ENCODE measurements around the gene SNRNP48. TPM values are rescaled to one million over a fixed set of nuclear protein-coding genes. Genes with fewer than 3 reads are reported as not detected.

The SNRNP48 gene
- total RNA-seq, 1 experiment from 2014 or later, result 7.7 TPM

- H2AFZ ChIP-seq (ENCODE audit: low read length), result no peak overlapping the region
- no TSS peak for BruUV-seq (replicated peaks)
- DNase-seq (no peak), ATAC-seq (no peak)
- no peak for TF ChIP-seq EZH2phosphoT487 (IDR thresholded peaks at IDR 0.05; ENCODE audit: borderline replicate concordance, low read length)
- no peak for TF ChIP-seq EZH2 (IDR thresholded peaks at IDR 0.05; ENCODE audit: low read length, unreplicated experiment)
- no peak for TF ChIP-seq CTCF (conservative IDR thresholded peaks at IDR 0.05; ENCODE audit: low read depth, low read length)
- H3K9me2 ChIP-seq (replicated peaks; ENCODE audit: low read length), result no peaks in the 10 kb centered on the region
- no peak overlapping the region for H3K27ac ChIP-seq (ENCODE audit: low read length)
- peaks cover 73% of the 10 kb centered on the region for H3K36me3 ChIP-seq (ENCODE audit: low read depth, low read length)
- no peak overlapping the region for H3K4me2 ChIP-seq (ENCODE audit: low read length)
- no peaks in the 10 kb centered on the region for H3K9me3 ChIP-seq (ENCODE audit: low read length)
- H3K9ac ChIP-seq (ENCODE audit: low read length), result no peak overlapping the region
- no peaks in the 10 kb centered on the region for H3K27me3 ChIP-seq (ENCODE audit: low read length)
- H3K4me3 ChIP-seq (ENCODE audit: low read length), result no peak overlapping the region
- H4K20me1 ChIP-seq (ENCODE audit: low read length), result no peaks in the 10 kb centered on the region
- no peaks in the 10 kb centered on the region for H3F3A ChIP-seq (ENCODE audit: low read length, unreplicated experiment)
- intact Hi-C loops (cut with micrococcal nuclease), result no loop called here
- POLR2A ChIA-PET (ENCODE audit: unreplicated experiment), result no interaction called here
- CTCF ChIA-PET, result no interaction called here
- no peaks in the 10 kb centered on the region for H3K4me1 ChIP-seq (ENCODE audit: insufficient read depth, low read length)
- H3K79me2 ChIP-seq (ENCODE audit: low read length), result no peaks in the 10 kb centered on the region
Measured at GRCh38 chr6:7580927-7581618, 8.9 kb upstream of the SNRNP48 start.

GRCh38 chr6:7585287-7585930, 4.6 kb upstream of the SNRNP48 start:
- Histone ChIP-seq H2AFZ (ENCODE audit: low read length) (no peak overlapping the region), H3K4me1 (ENCODE audit: insufficient read depth, low read length) (peaks cover 7% of the 10 kb centered on the region), H3K27ac (ENCODE audit: low read length) (no peak overlapping the region), H3K36me3 (ENCODE audit: low read depth, low read length) (peaks cover 34% of the 10 kb centered on the region), H3F3A (ENCODE audit: low read length, unreplicated experiment) (no peaks in the 10 kb centered on the region), H3K79me2 (ENCODE audit: low read length) (peaks cover 5% of the 10 kb centered on the region), H3K9me2 (replicated peaks; ENCODE audit: low read length) (no peaks in the 10 kb centered on the region), H3K4me2 (ENCODE audit: low read length) (no peak overlapping the region), H3K9ac (ENCODE audit: low read length) (no peak overlapping the region), H3K4me3 (ENCODE audit: low read length) (no peak overlapping the region), H3K9me3 (ENCODE audit: low read length) (no peaks in the 10 kb centered on the region), H4K20me1 (ENCODE audit: low read length) (no peaks in the 10 kb centered on the region), H3K27me3 (ENCODE audit: low read length) (no peaks in the 10 kb centered on the region)
- ATAC-seq (no peak), DNase-seq (no peak)
- BruUV-seq (replicated peaks), result no TSS peak
- ChIA-PET CTCF (no interaction called here), POLR2A (ENCODE audit: unreplicated experiment) (no interaction called here)
- intact Hi-C loops (cut with micrococcal nuclease), result no loop called here
- TF ChIP-seq CTCF (conservative IDR thresholded peaks at IDR 0.05; ENCODE audit: low read depth, low read length) (no peak), EZH2 (IDR thresholded peaks at IDR 0.05; ENCODE audit: low read length, unreplicated experiment) (no peak), EZH2phosphoT487 (IDR thresholded peaks at IDR 0.05; ENCODE audit: borderline replicate concordance, low read length) (no peak)

GRCh38 chr6:7587631-7588100, 2.3 kb upstream of the SNRNP48 start:
- TF ChIP-seq EZH2phosphoT487 (IDR thresholded peaks at IDR 0.05; ENCODE audit: borderline replicate concordance, low read length), result no peak

More at GRCh38 chr6:7587631-7588100, 2.3 kb upstream of the SNRNP48 start:
- peaks cover 18% of the 10 kb centered on the region for H3K36me3 ChIP-seq (ENCODE audit: low read depth, low read length)
- H3K27ac ChIP-seq (ENCODE audit: low read length), result no peak overlapping the region
- no peaks in the 10 kb centered on the region for H3K9me2 ChIP-seq (replicated peaks; ENCODE audit: low read length)
- no peaks in the 10 kb centered on the region for H3F3A ChIP-seq (ENCODE audit: low read length, unreplicated experiment)
- ATAC-seq, result no peak
- no peaks in the 10 kb centered on the region for H3K9me3 ChIP-seq (ENCODE audit: low read length)
- CTCF ChIA-PET, result no interaction called here
- no peak overlapping the region for H3K4me3 ChIP-seq (ENCODE audit: low read length)
- no peak overlapping the region for H3K9ac ChIP-seq (ENCODE audit: low read length)
- peaks cover 27% of the 10 kb centered on the region for H3K79me2 ChIP-seq (ENCODE audit: low read length)
- no peak overlapping the region for H3K4me2 ChIP-seq (ENCODE audit: low read length)
- peaks cover 11% of the 10 kb centered on the region; the same call in 1 of the 2 replicates for H4K20me1 ChIP-seq (ENCODE audit: low read length)
- intact Hi-C loops (cut with micrococcal nuclease), result no loop called here
- BruUV-seq (replicated peaks), result no TSS peak
- POLR2A ChIA-PET (ENCODE audit: unreplicated experiment), result no interaction called here
- H2AFZ ChIP-seq (ENCODE audit: low read length), result no peak overlapping the region
- H3K4me1 ChIP-seq (ENCODE audit: insufficient read depth, low read length), result peaks cover 18% of the 10 kb centered on the region
- no peaks in the 10 kb centered on the region for H3K27me3 ChIP-seq (ENCODE audit: low read length)
- DNase-seq, result peak; percentile 22

All from PC-3 (cell line).